Measurements from ENCODE around the gene GAB3. TPM values are rescaled to one million over a fixed set of nuclear protein-coding genes. Genes with fewer than 3 reads are reported as not detected.

Gene GAB3
- total and polyA plus RNA-seq, 9 of the 15 experiments (the other 6 are each of a cell fraction or from before 2014, with no cell fraction given) = 16.1 to 31.4 (median 20.2) TPM

- TF ChIP-seq, protein P1, sequence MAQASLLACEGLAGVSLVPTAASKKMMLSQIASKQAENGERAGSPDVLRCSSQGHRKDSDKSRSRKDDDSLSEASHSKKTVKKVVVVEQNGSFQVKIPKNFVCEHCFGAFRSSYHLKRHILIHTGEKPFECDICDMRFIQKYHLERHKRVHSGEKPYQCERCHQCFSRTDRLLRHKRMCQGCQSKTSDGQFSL (CRISPR knock-in tag; IDR thresholded peaks at IDR 0.05) = no peak
- TF ChIP-seq, protein P1 (tag; IDR thresholded peaks at IDR 0.05) = no peak
- TF ChIP-seq TFAM (CRISPR knock-in tag; conservative IDR thresholded peaks at IDR 0.05) = no peak
- TF ChIP-seq, protein P2, sequence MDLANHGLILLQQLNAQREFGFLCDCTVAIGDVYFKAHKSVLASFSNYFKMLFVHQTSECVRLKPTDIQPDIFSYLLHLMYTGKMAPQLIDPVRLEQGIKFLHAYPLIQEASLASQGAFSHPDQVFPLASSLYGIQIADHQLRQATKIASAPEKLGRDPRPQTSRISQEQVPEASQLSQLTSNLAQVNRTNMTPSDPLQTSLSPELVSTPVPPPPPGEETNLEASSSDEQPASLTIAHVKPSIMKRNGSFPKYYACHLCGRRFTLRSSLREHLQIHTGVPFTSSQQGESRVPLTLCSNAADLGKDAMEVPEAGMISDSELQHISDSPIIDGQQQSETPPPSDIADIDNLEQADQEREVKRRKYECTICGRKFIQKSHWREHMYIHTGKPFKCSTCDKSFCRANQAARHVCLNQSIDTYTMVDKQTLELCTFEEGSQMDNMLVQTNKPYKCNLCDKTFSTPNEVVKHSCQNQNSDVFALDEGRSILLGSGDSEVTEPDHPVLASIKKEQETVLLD (IDR thresholded peaks at IDR 0.05) = peak; percentile 43; the same call in 1 of the 2 replicates
- no peak for TF ChIP-seq ARNT (IDR thresholded peaks at IDR 0.05)
- no peak for TF ChIP-seq RHOXF2B (CRISPR knock-in tag; conservative IDR thresholded peaks at IDR 0.05)
- TF ChIP-seq BHLHE40 (IDR thresholded peaks at IDR 0.05; ENCODE audit: low read length) = peak; percentile 79; the same call in 1 of the 2 replicates
- TF ChIP-seq, protein P3, sequence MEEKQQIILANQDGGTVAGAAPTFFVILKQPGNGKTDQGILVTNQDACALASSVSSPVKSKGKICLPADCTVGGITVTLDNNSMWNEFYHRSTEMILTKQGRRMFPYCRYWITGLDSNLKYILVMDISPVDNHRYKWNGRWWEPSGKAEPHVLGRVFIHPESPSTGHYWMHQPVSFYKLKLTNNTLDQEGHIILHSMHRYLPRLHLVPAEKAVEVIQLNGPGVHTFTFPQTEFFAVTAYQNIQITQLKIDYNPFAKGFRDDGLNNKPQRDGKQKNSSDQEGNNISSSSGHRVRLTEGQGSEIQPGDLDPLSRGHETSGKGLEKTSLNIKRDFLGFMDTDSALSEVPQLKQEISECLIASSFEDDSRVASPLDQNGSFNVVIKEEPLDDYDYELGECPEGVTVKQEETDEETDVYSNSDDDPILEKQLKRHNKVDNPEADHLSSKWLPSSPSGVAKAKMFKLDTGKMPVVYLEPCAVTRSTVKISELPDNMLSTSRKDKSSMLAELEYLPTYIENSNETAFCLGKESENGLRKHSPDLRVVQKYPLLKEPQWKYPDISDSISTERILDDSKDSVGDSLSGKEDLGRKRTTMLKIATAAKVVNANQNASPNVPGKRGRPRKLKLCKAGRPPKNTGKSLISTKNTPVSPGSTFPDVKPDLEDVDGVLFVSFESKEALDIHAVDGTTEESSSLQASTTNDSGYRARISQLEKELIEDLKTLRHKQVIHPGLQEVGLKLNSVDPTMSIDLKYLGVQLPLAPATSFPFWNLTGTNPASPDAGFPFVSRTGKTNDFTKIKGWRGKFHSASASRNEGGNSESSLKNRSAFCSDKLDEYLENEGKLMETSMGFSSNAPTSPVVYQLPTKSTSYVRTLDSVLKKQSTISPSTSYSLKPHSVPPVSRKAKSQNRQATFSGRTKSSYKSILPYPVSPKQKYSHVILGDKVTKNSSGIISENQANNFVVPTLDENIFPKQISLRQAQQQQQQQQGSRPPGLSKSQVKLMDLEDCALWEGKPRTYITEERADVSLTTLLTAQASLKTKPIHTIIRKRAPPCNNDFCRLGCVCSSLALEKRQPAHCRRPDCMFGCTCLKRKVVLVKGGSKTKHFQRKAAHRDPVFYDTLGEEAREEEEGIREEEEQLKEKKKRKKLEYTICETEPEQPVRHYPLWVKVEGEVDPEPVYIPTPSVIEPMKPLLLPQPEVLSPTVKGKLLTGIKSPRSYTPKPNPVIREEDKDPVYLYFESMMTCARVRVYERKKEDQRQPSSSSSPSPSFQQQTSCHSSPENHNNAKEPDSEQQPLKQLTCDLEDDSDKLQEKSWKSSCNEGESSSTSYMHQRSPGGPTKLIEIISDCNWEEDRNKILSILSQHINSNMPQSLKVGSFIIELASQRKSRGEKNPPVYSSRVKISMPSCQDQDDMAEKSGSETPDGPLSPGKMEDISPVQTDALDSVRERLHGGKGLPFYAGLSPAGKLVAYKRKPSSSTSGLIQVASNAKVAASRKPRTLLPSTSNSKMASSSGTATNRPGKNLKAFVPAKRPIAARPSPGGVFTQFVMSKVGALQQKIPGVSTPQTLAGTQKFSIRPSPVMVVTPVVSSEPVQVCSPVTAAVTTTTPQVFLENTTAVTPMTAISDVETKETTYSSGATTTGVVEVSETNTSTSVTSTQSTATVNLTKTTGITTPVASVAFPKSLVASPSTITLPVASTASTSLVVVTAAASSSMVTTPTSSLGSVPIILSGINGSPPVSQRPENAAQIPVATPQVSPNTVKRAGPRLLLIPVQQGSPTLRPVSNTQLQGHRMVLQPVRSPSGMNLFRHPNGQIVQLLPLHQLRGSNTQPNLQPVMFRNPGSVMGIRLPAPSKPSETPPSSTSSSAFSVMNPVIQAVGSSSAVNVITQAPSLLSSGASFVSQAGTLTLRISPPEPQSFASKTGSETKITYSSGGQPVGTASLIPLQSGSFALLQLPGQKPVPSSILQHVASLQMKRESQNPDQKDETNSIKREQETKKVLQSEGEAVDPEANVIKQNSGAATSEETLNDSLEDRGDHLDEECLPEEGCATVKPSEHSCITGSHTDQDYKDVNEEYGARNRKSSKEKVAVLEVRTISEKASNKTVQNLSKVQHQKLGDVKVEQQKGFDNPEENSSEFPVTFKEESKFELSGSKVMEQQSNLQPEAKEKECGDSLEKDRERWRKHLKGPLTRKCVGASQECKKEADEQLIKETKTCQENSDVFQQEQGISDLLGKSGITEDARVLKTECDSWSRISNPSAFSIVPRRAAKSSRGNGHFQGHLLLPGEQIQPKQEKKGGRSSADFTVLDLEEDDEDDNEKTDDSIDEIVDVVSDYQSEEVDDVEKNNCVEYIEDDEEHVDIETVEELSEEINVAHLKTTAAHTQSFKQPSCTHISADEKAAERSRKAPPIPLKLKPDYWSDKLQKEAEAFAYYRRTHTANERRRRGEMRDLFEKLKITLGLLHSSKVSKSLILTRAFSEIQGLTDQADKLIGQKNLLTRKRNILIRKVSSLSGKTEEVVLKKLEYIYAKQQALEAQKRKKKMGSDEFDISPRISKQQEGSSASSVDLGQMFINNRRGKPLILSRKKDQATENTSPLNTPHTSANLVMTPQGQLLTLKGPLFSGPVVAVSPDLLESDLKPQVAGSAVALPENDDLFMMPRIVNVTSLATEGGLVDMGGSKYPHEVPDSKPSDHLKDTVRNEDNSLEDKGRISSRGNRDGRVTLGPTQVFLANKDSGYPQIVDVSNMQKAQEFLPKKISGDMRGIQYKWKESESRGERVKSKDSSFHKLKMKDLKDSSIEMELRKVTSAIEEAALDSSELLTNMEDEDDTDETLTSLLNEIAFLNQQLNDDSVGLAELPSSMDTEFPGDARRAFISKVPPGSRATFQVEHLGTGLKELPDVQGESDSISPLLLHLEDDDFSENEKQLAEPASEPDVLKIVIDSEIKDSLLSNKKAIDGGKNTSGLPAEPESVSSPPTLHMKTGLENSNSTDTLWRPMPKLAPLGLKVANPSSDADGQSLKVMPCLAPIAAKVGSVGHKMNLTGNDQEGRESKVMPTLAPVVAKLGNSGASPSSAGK (IDR thresholded peaks at IDR 0.05) = no peak
- no peak for TF ChIP-seq ZMIZ1 (IDR thresholded peaks at IDR 0.05; ENCODE audit: low read depth in 2 of 2, low read length in 2 of 2)
Measured at GRCh38 chrX:154784149-154784995, 33.5 kb upstream of the GAB3 start (continued).

All from K562 (cell line).